K562 (cell line): ENCODE results near the gene CAPZA1. TPM values are rescaled to one million over a fixed set of nuclear protein-coding genes. Genes with fewer than 3 reads are reported as not detected.

Source experiments
- ATAC-seq: fragments of 200-7000 bp; cut with Tn5 transposase; 3 replicates; pipeline ENCODE4 v1.9.1; 2020; ENCODE audit warnings: moderate library complexity
- BruUV-seq: library from RNA; stranded (reverse); fragments of 400-500 nt; replicated peaks from 2 replicates; lab custom pipeline; 2021; lab: Mats Ljungman, UMichigan
- CTCF ChIA-PET: fragments of 300-600 bp; formaldehyde crosslinking; extraction: SDS; loops from one replicate; lab custom pipeline; 2021; ENCODE audit warnings: low intra/inter-chr PET ratio; lab: Yijun Ruan, JAX
- POLR2A ChIA-PET: fragments of 300-600, 350-650 bp; sonication (Branson Sonifier 250); formaldehyde crosslinking; extraction: SDS; loops from one replicate; lab custom pipeline; 2021; ENCODE audit warnings: antibody characterized with exemption, inconsistent platforms; lab: Yijun Ruan, JAX
- DNase-seq, 4 experiments: peaks; one replicate each; pipeline versions ENCODE4 v3.0.0 to v3.0.0-alpha.2; 2011 to 2018; ENCODE audit warnings: low spot score in 3 of 4, mixed read lengths in 3 of 4; ENCODE audit errors: extremely low read depth in 1 of 4
- FAIRE-seq: peaks from 2 replicates; lab custom pipeline; 2011; peaks lifted over from hg19 to GRCh38; lab: Jason Lieb, UNC
- H2AFZ ChIP-seq: 2 replicates; pipeline ENCODE4 v1.6.0; 2011; ENCODE audit warnings: low read depth, low read length, control low read depth, inconsistent platforms
- H3K27ac ChIP-seq: fragments of 200-600 bp; 3 replicates; pipeline ENCODE4 v1.8.0; 2011; ENCODE audit warnings: low read depth, mild to moderate bottlenecking, control low read depth, inconsistent platforms, low read length, moderate library complexity, mixed read lengths; ENCODE audit errors: extremely low read depth
- H3K27me3 ChIP-seq, 2 experiments: fragments of 300-600 bp in 1 of 2; 2 replicates in 1 of 2; 3 replicates in 1 of 2; pipeline versions ENCODE4 v1.6.0 to v1.8.0; 2011; ENCODE audit warnings: inconsistent platforms in 2 of 2, low read length in 2 of 2, mild to moderate bottlenecking in 1 of 2, mixed read lengths in 1 of 2, moderate library complexity in 1 of 2; ENCODE audit not compliant: control insufficient read depth in 2 of 2, insufficient read depth in 2 of 2
- H3K36me3 ChIP-seq: fragments of 300-600 bp; 3 replicates; pipeline ENCODE4 v1.8.0; 2011; ENCODE audit warnings: mild to moderate bottlenecking, low read length, inconsistent platforms; ENCODE audit not compliant: control insufficient read depth, insufficient read depth
- H3K4me1 ChIP-seq, 2 experiments: fragments of 200-600 bp in 1 of 2; replicated peaks in 1 of 2; 2 replicates in 1 of 2; 3 replicates in 1 of 2; pipeline versions ENCODE4 v1.5.1 to v1.8.0; 2011; ENCODE audit warnings: inconsistent platforms in 2 of 2, low read length in 2 of 2, mild to moderate bottlenecking in 1 of 2, mixed read lengths in 1 of 2, moderate library complexity in 1 of 2; ENCODE audit not compliant: control insufficient read depth in 2 of 2, insufficient read depth in 2 of 2
- H3K4me2 ChIP-seq: 2 replicates; pipeline ENCODE4 v1.6.1; 2011; ENCODE audit warnings: low read length, control low read depth, inconsistent platforms, mixed read lengths; ENCODE audit not compliant: insufficient read depth
- H3K4me3 ChIP-seq: fragments of 200-600 bp; sonication (generic), shearing (Covaris generic); 2 replicates; pipeline ENCODE4 v1.5.1; 2016; ENCODE audit warnings: control low read depth, inconsistent platforms
- H3K79me2 ChIP-seq: fragments of 200-600 bp; 3 replicates; pipeline ENCODE4 v1.8.0; 2011; ENCODE audit warnings: low read length, inconsistent platforms; ENCODE audit not compliant: control insufficient read depth, insufficient read depth
- H3K9ac ChIP-seq, 2 experiments: 2 replicates each; pipeline versions ENCODE4 v1.6.0 to v1.6.1; 2011; ENCODE audit warnings: low read depth in 2 of 2, low read length in 2 of 2, control low read depth in 1 of 2, inconsistent platforms in 1 of 2, mild to moderate bottlenecking in 1 of 2, mixed read lengths in 1 of 2; ENCODE audit not compliant: insufficient read depth in 1 of 2
- H3K9me1 ChIP-seq: one replicate; pipeline ENCODE4 v1.6.0; 2011; ENCODE audit warnings: inconsistent platforms, mild to moderate bottlenecking, low read length, moderate library complexity; ENCODE audit not compliant: control insufficient read depth, insufficient read depth
- H3K9me3 ChIP-seq: replicated peaks from 2 replicates; pipeline ENCODE4 v1.5.1; 2011; ENCODE audit warnings: low read depth, low read length, inconsistent platforms; ENCODE audit not compliant: control insufficient read depth, insufficient read depth
- H4K20me1 ChIP-seq: replicated peaks from 2 replicates; pipeline ENCODE4 v1.6.1; 2011; ENCODE audit warnings: low read length, inconsistent platforms, mixed read lengths; ENCODE audit not compliant: control insufficient read depth, insufficient read depth
- BHLHE40 ChIP-seq: IDR thresholded peaks from 2 replicates; pipeline ENCODE4 v1.6.1; 2011; ENCODE audit warnings: low read length, improper control_type of control experiment
- FOXM1 ChIP-seq, 2 experiments: fragments of 450-650 bp in 1 of 2; sonication (generic) in 1 of 2; formaldehyde crosslinking in 1 of 2; IDR thresholded peaks; 2 replicates each; pipeline versions ENCODE4 v1.6.1 to v1.9.0; 2017 to 2022; ENCODE audit warnings: low read depth in 2 of 2, mild to moderate bottlenecking in 2 of 2, missing genetic modification reagents in 1 of 2, moderate library complexity in 1 of 2
- GABPA ChIP-seq: fragments of 200-800 bp; sonication (Bioruptor generic); conservative IDR thresholded peaks from 2 replicates; pipeline ENCODE4 v1.6.1; 2016; ENCODE audit warnings: low read depth, missing genetic modification characterization, missing compliant biosample characterization
- HEY1 ChIP-seq: fragments of 250-450 bp; sonication (Bioruptor Pico); IDR thresholded peaks from 2 replicates; pipeline ENCODE4 v1.5.0; 2020; ENCODE audit warnings: mild to moderate bottlenecking, moderate library complexity, borderline replicate concordance
- HNRNPL ChIP-seq: fragments of 200-400 bp; formaldehyde crosslinking; IDR thresholded peaks from 2 replicates; pipeline ENCODE4 v1.6.1; 2017; ENCODE audit warnings: low read depth, mild to moderate bottlenecking, low read length
- MYC ChIP-seq, 2 experiments: fragments of 250-450 bp in 1 of 2; sonication (Bioruptor Pico) in 1 of 2; IDR thresholded peaks; 2 replicates each; pipeline versions ENCODE4 v1.5.1 to v1.6.1; 2012 to 2021; ENCODE audit warnings: low read depth in 2 of 2, borderline replicate concordance in 1 of 2, improper control_type of control experiment in 1 of 2, low read length in 1 of 2, mild to moderate bottlenecking in 1 of 2, moderate library complexity in 1 of 2
- POLR2A ChIP-seq: fragments of 450-650 bp; conservative IDR thresholded peaks from 2 replicates; pipeline ENCODE4 v1.6.1; 2016
- RB1 ChIP-seq: fragments of 450-650 bp; IDR thresholded peaks from 2 replicates; pipeline ENCODE4 v1.6.1; 2017; ENCODE audit warnings: low read depth, mild to moderate bottlenecking
- SETDB1 ChIP-seq: IDR thresholded peaks from one replicate; pipeline ENCODE4 v1.6.1; 2012; ENCODE audit warnings: low read length, control low read depth, inconsistent platforms
- SIRT6 ChIP-seq: IDR thresholded peaks from one replicate; pipeline ENCODE4 v1.6.1; 2012; ENCODE audit warnings: low read depth, mild to moderate bottlenecking, control low read depth, inconsistent platforms, low read length, moderate library complexity
- TEAD2 ChIP-seq: fragments of 450-650 bp; IDR thresholded peaks from 2 replicates; pipeline ENCODE4 v1.6.1; 2016; ENCODE audit warnings: missing genetic modification characterization, control low read depth, missing compliant biosample characterization
- ZNF133 ChIP-seq: fragments of 250-450 bp; sonication (Bioruptor Pico); IDR thresholded peaks from 2 replicates; pipeline ENCODE4 v1.4.0; 2020; ENCODE audit warnings: mild to moderate bottlenecking
- ZNF165 ChIP-seq: fragments of 250-450 bp; sonication (Bioruptor Pico); IDR thresholded peaks from 2 replicates; pipeline ENCODE4 v1.4.0; 2020; ENCODE audit warnings: borderline replicate concordance
- ZNF324 ChIP-seq: fragments of 250-450 bp; sonication (Bioruptor Pico); IDR thresholded peaks from 2 replicates; pipeline ENCODE4 v1.4.0; 2020; ENCODE audit warnings: mild to moderate bottlenecking
- WGBS: fragments of 100-300 bp; shearing (Covaris generic); methylation state at CpG from one replicate; pipeline ENCODE4 v1.1.6; 2016; ENCODE audit warnings: low coverage, mixed read lengths; ENCODE audit not compliant: insufficient coverage; ENCODE audit errors: missing lambda C conversion rate; 5-methylcytosine and 5-hydroxymethylcytosine counted together
- in situ Hi-C: fragments of 300-500 bp; cut with MboI; formaldehyde crosslinking; loops from 4 replicates; pipeline ENCODE4 v1.15.0; 2018; ENCODE audit warnings: inconsistent platforms, mixed read lengths
- intact Hi-C: fragments of 100-400 bp; cut with micrococcal nuclease; formaldehyde crosslinking; loops from 2 replicates; pipeline ENCODE4 v1.14.2; 2022
- polyA plus RNA-seq, 8 experiments: library from polyadenylated mRNA; depleted of rRNA in 4 of 8; stranded (reverse) in 5 of 8; unstranded in 3 of 8; fragments of >200 nt; fragmentation: Nextera tagmentation in 2 of 8; fragmentation: Illumina TruSeq in 1 of 8; extraction: Ambion mirVana in 2 of 8; extraction: Trizol in 1 of 8; gene quantifications; 2 replicates each; pipeline versions ENCODE4 v1.2.1 to v1.2.3, GENCODE V29; 2011 to 2014; ENCODE audit warnings: inconsistent platforms in 1 of 8, missing spikeins in 1 of 8
- total RNA-seq, 7 experiments: library from RNA; depleted of rRNA in 6 of 7; stranded (reverse); fragments of >200 nt in 6 of 7; fragmentation: Illumina TruSeq in 2 of 7; extraction: Trizol in 2 of 7; gene quantifications; 2 replicates each; pipeline versions ENCODE4 v1.2.1 to v1.2.3, GENCODE V29; 2011 to 2021; ENCODE audit warnings: low replicate concordance in 1 of 7
- TF ChIP-seq, protein P1 (sequence below): conservative IDR thresholded peaks from 2 replicates; pipeline ENCODE4 v1.6.1; 2011; ENCODE audit warnings: low read depth, mild to moderate bottlenecking, low read length; ENCODE audit not compliant: control insufficient read depth

CAPZA1 gene
- total and polyA plus RNA-seq, 9 of the 15 experiments (the other 6 are each of a cell fraction or from before 2014, with no cell fraction given): 237 to 1,020 (median 306) TPM

DNA sequence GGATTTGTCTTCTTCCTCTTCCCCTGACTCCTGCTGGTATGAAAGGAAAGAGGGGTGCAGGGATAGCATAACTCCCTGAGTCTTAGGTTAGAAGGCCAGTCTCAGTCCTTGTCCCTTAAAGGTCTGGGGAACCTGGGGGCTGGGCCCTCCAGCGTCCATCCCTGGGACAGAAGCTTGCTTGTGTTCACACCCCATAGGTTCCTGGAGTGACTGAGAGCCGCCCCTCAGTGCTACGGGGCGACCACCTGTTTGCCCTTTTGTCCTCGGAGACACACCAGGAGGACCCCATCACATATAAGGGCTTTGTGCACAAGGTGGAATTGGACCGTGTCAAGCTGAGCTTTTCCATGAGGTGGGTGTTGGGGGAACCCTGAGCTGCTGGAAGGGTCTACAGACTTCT is 74.2 kb downstream of the CAPZA1 start:
- H3K4me1 ChIP-seq: peaks cover 29 to 41% of the 10 kb centered on the region in 2 experiments
- no peaks in the 10 kb centered on the region for H3K9me3 ChIP-seq
- no peak overlapping the region for H3K4me3 ChIP-seq
- FAIRE-seq: no peak
- no peak overlapping the region for H3K27ac ChIP-seq
- POLR2A ChIA-PET: interaction anchor here (0.5 to 8.7 kb wide), 6 partner anchors 10 to 68 kb away, joined by 3 to 104 read pairs (median 3); partner anchors contain the start of gene MOV10
- WGBS: 88% methylated on average over 6 of the region's 6 CpGs
- H3K9me1 ChIP-seq: peaks cover 9% of the 10 kb centered on the region
- no peaks in the 10 kb centered on the region for H4K20me1 ChIP-seq
- no peak overlapping the region for H2AFZ ChIP-seq
- TF ChIP-seq MYC (IDR thresholded peaks at IDR 0.05; ENCODE audit: low read depth, low read length) (no peak), MYC (CRISPR knock-in tag; IDR thresholded peaks at IDR 0.05; ENCODE audit: borderline replicate concordance, low read depth) (no peak), GABPA (tag) (no peak), ZNF133 (no peak), RB1 (no peak), TEAD2 (tag) (no peak), ZNF165 (CRISPR knock-in tag) (no peak), POLR2A (no peak), HEY1 (CRISPR knock-in tag) (no peak), SETDB1 (no peak), HNRNPL (no peak), FOXM1 (IDR thresholded peaks at IDR 0.05; ENCODE audit: low read depth) (no peak), FOXM1 (CRISPR knock-in tag; IDR thresholded peaks at IDR 0.05; ENCODE audit: low read depth) (no peak), BHLHE40 (no peak), SIRT6 (no peak), ZNF324 (CRISPR knock-in tag) (no peak)
- TF ChIP-seq, protein P1, sequence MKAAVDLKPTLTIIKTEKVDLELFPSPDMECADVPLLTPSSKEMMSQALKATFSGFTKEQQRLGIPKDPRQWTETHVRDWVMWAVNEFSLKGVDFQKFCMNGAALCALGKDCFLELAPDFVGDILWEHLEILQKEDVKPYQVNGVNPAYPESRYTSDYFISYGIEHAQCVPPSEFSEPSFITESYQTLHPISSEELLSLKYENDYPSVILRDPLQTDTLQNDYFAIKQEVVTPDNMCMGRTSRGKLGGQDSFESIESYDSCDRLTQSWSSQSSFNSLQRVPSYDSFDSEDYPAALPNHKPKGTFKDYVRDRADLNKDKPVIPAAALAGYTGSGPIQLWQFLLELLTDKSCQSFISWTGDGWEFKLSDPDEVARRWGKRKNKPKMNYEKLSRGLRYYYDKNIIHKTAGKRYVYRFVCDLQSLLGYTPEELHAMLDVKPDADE: no peak
- in situ Hi-C loops: no loop called here
- no peak overlapping the region for H3K4me2 ChIP-seq
- no peak for ATAC-seq
- DNase-seq: no peak
- H3K36me3 ChIP-seq: peaks cover 87% of the 10 kb centered on the region
- CTCF ChIA-PET: no interaction called here
- BruUV-seq: no TSS peak
- no peak overlapping the region for H3K9ac ChIP-seq
- H3K27me3 ChIP-seq: no peaks in the 10 kb centered on the region
- intact Hi-C loops: no loop called here
- peaks cover 5% of the 10 kb centered on the region; the same call in 2 of the 3 replicates for H3K79me2 ChIP-seq
